CD4-positive, alpha-beta T cell treated with Interleukin-1 beta for 1 hour (primary cell): Measurements from ENCODE around the gene CRYBG2.
"Not testable (repeated sequence)": the region's sequence is repeated elsewhere in the genome, so short reads cannot be mapped to it uniquely, and the experiment has no call there.

Experiments used
- DNase-seq, 2 donors: peaks; one replicate each; pipeline ENCODE4 v3.0.0-alpha.2; 2020 to 2022

The CRYBG2 gene

GRCh38 chr1:26317146-26317545 lies 36.8 kb downstream of the CRYBG2 start:
- no peak for DNase-seq

GRCh38 chr1:26315874-26316850 lies 37.8 kb downstream of the CRYBG2 start:
- DNase-seq = no peak

GRCh38 chr1:26314501-26314900 lies 39.4 kb downstream of the CRYBG2 start:
- DNase-seq = no peak

GRCh38 chr1:26307966-26308899 lies 45.7 kb downstream of the CRYBG2 start:
- DNase-seq = not testable (repeated sequence)

- peak in 1 of 2 donors; percentile 47 for DNase-seq
These were observed 46.6 kb downstream of the CRYBG2 start for GRCh38 chr1:26307363-26307781.

- peak; percentile 93 to 95 for DNase-seq
These were observed 47.4 kb downstream of the CRYBG2 start, which contains the start of gene UBXN11 for GRCh38 chr1:26306290-26307229. Gene UBXN11 (minus strand): TSS chr1:26306636. CDS start chr1:26302883, 3,753 bp downstream.

- DNase-seq = no peak
These were observed 48.2 kb downstream of the CRYBG2 start for GRCh38 chr1:26305667-26306289.

- DNase-seq = no peak
These were observed 51.1 kb downstream of the CRYBG2 start for GRCh38 chr1:26302733-26303405.

GRCh38 chr1:26300578-26301275 lies 53.2 kb downstream of the CRYBG2 start:
- DNase-seq = no peak

GRCh38 chr1:26297791-26298124 lies 56.2 kb downstream of the CRYBG2 start:
- DNase-seq = no peak

GRCh38 chr1:26297057-26297790 lies 56.7 kb downstream of the CRYBG2 start:
- no peak for DNase-seq

- no peak for DNase-seq
These were observed 57.4 kb downstream of the CRYBG2 start for GRCh38 chr1:26296340-26297056.

- DNase-seq = no peak
These were observed 58.5 kb downstream of the CRYBG2 start for GRCh38 chr1:26295194-26296138.

- no peak for DNase-seq
These were observed 59.9 kb downstream of the CRYBG2 start for GRCh38 chr1:26293911-26294463.

GRCh38 chr1:26292735-26293134 lies 61.2 kb downstream of the CRYBG2 start:
- DNase-seq = not testable (repeated sequence)

GRCh38 chr1:26291939-26292338 lies 62.0 kb downstream of the CRYBG2 start:
- DNase-seq = no peak

GRCh38 chr1:26291433-26291832 lies 62.5 kb downstream of the CRYBG2 start:
- DNase-seq = no peak

- no peak for DNase-seq
These were observed 63.1 kb downstream of the CRYBG2 start for GRCh38 chr1:26290882-26291261.
